ENCODE data around the gene ZDHHC4.

GRCh38 chr7:6546498-6547251 lies 30.6 kb upstream of the ZDHHC4 start:
- TF ChIP-seq NR2F6 (CRISPR knock-in tag; IDR thresholded peaks at IDR 0.05) (no peak), CTCF (IDR thresholded peaks at IDR 0.05 in 2 of 3, conservative IDR thresholded peaks at IDR 0.05 in 1 of 3; ENCODE audit: insufficient read depth in 2 of 3, low read depth in 1 of 3, low read length in 3 of 3) (no peak), ZBTB8A (IDR thresholded peaks at IDR 0.05; ENCODE audit: partially characterized antibody) (no peak), ESRRB (CRISPR knock-in tag; IDR thresholded peaks at IDR 0.05; ENCODE audit: borderline replicate concordance) (no peak)
